MM.1S (cell line): ENCODE measurements around the gene TRIM38.

Experiments
- CTCF ChIP-seq: fragments of 300-600 bp; sonication (generic); IDR thresholded peaks from 2 replicates; pipeline ENCODE4 v1.5.1; 2016; ENCODE audit warnings: antibody characterized with exemption, low read length, mixed read lengths
- EZH2 ChIP-seq: fragments of 300-600 bp; sonication (generic); optimal IDR thresholded peaks from 2 replicates; pipeline ENCODE3; 2017; ENCODE audit warnings: low read depth, mild to moderate bottlenecking, antibody characterized with exemption, low read length, mixed read lengths
- EZH2phosphoT487 ChIP-seq: fragments of 300-600 bp; sonication (generic); IDR thresholded peaks from 2 replicates; pipeline ENCODE4 v1.6.1; 2018; ENCODE audit warnings: antibody characterized with exemption, low read length

GRCh38 chr6:25949695-25950094, 12.9 kb upstream of the TRIM38 start:
- TF ChIP-seq CTCF: no peak
- TF ChIP-seq EZH2phosphoT487: no peak
- no peak for TF ChIP-seq EZH2
